HG02840 (cell line): ENCODE data around the gene XPO5.

Source experiments
- ATAC-seq: cut with Tn5 transposase; IDR thresholded peaks from one replicate; pipeline ENCODE4 v1.9.1; 2021; ENCODE audit warnings: mild to moderate bottlenecking, moderate library complexity, moderate number of reproducible peaks; ENCODE audit not compliant: unreplicated experiment, low FRiP score

XPO5 gene

DNA sequence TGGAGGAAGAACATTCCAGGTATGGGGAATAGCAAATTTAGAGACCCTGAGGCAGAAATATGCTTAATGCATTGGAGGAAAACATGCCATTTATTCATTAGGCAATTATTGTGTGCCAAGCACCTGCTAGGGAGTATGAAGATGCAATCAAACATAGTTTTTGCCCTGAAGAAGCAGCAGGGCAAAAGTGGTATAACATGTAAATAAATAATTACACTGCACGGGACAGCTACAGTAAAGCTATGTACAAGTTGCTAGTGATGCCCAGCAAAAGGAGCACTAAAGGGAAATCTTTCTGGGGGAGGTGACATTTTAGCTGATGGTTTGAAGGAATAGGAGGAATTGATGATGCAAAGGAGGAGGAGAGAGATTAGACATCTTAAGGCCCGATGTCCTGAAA, 99.1 kb downstream of the XPO5 start:
- no peak for ATAC-seq

DNA sequence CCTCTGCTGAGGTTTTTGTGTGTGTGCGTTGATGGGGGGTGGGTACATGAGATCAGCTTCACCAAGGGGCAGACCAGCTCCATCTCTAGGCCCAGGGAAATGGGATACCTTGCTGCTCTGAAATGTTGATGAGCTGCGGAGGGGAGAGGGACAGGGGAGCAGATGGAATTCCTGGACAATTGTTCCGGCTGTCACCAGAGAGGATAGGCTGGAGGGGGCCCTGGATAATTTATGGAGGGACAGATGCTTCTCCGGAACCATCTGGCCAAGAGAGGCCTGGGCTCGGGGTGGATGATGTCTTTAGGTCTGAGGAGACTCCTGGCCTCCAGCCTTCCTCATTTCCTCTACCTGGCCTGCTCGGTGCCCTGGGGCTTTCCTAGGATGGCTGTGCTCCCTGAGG, 100.3 kb downstream of the XPO5 start:
- ATAC-seq, result no peak

DNA sequence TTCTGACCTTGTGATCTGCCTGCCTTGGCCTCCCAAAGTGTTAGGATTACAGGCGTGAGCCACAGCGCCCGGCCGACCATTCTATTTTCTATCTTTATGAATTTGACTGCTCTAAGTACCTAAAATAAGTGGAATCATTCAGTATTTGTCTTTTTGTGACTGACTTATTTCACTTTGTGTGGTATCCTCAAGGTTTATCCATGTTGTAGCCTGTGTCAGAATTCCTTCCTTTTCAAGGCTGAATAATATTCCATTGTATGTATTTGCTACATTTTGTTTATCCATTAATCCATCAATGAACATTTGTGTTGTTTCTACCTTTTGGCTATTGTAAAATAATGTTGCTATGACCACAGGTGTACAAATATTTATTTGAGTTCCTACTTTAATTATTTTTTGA, 103.3 kb downstream of the XPO5 start:
- no peak for ATAC-seq
